ENCODE data around the gene ACYP1.
"Not testable (repeated sequence)": the region's sequence is repeated elsewhere in the genome, so short reads cannot be mapped to it uniquely, and the experiment has no call there.

The ACYP1 gene

GRCh38 chr14:75069121-75069810 lies 5.4 kb upstream of the ACYP1 start, which contains the start of gene ZC2HC1C:
Gene ZC2HC1C (plus strand): TSS chr14:75069641. CDS start chr14:75070574, 933 bp downstream.
- in situ Hi-C loops (cut with MboI; ENCODE audit: low sequenced_read_pairs): no loop called here

DNA sequence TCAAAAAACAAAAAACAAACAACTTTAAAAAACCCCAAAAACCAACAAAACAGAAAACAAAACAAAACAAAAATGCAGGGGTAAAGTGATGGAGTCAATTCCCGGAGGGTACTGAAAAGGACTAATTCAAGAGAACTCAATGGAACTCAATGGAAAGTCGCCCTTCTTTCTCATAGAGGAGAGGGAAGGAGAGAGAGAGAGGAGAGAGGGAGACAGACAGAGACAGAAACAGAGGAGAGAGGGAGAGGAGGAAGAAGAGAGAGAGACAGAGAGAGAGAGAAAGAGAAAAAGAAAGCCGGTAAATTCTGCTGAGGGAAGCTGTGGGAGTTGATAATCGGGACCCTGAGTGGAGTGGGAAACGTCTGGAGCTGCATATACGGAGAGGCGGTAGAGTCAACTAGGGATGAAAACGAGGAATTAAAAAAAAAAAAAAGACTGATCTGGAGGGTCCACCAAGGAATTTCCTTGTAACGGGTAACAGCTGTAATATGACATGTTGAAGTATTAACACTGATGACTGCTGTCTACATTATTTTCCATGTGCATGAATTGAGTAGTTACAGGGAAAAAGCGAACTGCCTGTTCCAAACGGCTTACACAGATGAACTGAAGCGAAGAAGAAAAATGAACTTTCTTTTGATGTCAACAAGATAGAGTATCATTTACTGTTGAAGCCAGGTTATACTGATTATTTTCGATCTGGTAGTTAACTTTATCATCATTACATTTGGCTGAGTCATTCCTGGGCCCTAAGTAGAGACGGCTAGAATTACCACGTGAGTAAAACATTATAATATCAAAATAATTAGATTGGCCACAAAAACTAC lies 4.7 kb upstream of the ACYP1 start:
- in situ Hi-C loops (cut with MboI; ENCODE audit: low sequenced_read_pairs): no loop called here

DNA sequence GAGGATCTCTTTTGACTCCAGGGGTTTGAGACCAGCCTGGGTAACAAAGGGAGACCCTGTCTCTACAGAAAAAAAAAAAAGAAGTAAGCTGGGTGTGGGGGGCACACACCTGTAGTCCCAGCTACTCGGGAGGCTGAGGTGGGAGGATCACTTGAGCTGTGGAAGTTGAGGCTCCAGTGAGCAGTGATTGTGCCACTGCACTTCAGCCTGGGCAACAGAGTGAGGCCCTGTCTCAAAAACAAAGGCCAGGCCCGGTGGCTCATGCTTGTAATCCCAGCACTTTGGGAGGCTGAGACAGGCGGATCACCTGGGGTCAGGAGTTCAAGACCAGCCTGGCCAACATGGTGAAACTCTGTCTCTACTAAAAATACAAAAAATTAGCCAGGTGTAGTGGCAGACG lies 3.9 kb upstream of the ACYP1 start:
- in situ Hi-C loops (cut with MboI; ENCODE audit: low sequenced_read_pairs): not testable (repeated sequence)

GRCh38 chr14:75067212-75067611 lies 3.4 kb upstream of the ACYP1 start:
- in situ Hi-C loops (cut with MboI; ENCODE audit: low sequenced_read_pairs): no loop called here

DNA sequence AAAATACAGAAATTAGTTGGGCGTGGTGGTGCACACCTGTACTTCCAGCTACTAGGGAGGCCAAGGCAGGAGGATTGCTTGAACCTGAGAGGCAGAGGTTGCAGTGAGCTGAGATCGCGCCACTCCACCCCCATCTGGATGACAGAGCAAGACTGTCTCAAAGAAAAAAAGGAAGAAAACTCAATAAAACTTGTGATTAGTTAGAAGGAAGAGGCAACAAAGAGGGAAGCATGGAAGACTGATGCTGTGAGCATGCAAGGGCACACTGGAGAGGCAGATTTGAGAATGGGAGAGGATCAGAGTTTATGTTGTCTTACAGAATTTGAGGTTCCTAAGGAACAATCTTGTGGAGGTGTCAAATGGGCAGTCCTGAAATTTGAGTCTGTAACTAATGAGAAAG lies 2.9 kb upstream of the ACYP1 start:
- in situ Hi-C loops (cut with MboI; ENCODE audit: low sequenced_read_pairs): no loop called here

GRCh38 chr14:75064205-75064567 lies 362 bp upstream of the ACYP1 start:
- in situ Hi-C loops (cut with MboI; ENCODE audit: low sequenced_read_pairs): no loop called here

DNA sequence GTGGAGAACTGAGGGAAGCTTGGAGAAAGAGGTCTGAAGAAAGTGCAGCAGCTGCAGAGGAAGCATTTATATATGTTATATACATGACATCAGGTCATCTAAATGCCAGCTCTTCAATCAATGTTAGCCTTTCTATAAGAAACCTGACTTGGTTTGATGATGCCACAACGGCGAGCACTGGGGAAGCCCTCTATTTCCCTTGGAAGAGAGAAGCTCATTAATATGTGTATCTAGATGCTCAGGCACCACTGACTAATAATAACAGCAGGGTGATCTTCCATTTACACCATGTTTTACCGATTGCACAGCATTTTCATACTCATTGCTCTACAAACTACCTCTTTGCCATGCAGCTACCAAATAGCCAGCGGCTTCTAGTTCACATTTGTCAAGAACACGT lies 811 bp downstream of the ACYP1 start:
- in situ Hi-C loops (cut with MboI; ENCODE audit: low sequenced_read_pairs): no loop called here

- in situ Hi-C loops (cut with MboI; ENCODE audit: low sequenced_read_pairs): no loop called here
Measured at GRCh38 chr14:75060420-75060819, 3.4 kb downstream of the ACYP1 start.

- in situ Hi-C loops (cut with MboI; ENCODE audit: low sequenced_read_pairs): no loop called here
Measured at GRCh38 chr14:75059642-75060041, 4.2 kb downstream of the ACYP1 start.

DNA sequence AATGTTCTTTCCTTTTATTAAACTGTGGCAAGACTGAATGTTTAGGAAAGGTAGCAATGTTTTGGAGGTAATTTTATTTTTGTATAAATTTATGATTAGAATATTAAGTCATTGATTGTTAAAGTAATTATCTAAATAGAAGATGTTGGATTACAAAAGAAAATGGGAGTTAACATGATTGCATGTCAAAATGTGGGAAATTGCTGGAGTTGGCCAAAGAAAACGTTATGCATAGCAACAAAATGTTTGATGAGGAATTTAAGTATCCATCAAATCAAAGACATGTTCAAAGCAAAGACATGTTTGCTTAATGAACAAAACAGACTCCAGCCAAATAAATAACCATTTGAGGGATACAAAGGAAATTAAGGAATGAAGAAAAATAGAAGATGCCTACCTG lies 9.4 kb downstream of the ACYP1 start:
- in situ Hi-C loops (cut with MboI; ENCODE audit: low sequenced_read_pairs): no loop called here

- in situ Hi-C loops (cut with MboI; ENCODE audit: low sequenced_read_pairs): no loop called here
Measured at GRCh38 chr14:75053396-75054291, 10.2 kb downstream of the ACYP1 start.

DNA sequence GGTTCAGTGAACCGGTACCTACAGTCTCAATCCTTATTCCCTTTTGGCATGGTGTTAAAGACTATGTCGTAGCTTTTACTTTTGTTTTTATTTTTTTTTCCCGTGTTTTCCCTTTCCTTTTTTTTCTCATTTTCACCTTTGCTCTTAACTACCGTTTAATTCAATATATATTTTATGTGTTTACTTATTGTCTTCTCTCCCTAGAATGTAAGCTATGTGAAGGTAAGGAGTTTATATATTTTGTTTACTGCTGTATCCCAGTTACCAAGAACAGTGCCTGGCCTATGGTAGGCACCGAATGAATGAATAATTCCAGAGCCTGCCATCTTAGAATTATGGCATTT lies 12.3 kb downstream of the ACYP1 start:
- in situ Hi-C loops (cut with MboI; ENCODE audit: low sequenced_read_pairs): no loop called here

GRCh38 chr14:75050852-75051555 lies 12.8 kb downstream of the ACYP1 start, which contains the start of gene MLH3:
Gene MLH3 (minus strand): TSS chr14:75051467. CDS start chr14:75049655, 1,812 bp downstream.
- in situ Hi-C loops (cut with MboI; ENCODE audit: low sequenced_read_pairs): no loop called here

DNA sequence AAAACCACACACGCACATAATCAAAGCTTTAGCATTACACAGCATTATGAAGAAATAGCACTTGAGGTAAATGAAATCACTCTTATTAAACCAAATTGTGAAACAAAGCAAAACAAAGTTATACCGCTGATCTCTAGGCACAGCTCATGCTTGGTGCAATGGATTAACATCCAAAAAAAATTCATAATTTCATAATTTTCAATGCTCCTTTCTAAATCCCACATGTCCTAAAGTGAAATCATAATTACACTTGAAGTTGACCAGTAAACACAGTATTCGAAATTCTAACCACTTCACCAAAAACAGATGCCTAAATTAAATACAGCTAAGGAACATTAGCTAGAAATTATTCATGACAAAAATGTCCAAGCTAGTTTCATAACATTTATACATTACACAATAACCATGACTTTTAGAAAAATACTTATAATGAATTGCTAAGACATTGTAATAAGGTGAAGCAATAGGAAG lies 14.1 kb downstream of the ACYP1 start:
- in situ Hi-C loops (cut with MboI; ENCODE audit: low sequenced_read_pairs): no loop called here

DNA sequence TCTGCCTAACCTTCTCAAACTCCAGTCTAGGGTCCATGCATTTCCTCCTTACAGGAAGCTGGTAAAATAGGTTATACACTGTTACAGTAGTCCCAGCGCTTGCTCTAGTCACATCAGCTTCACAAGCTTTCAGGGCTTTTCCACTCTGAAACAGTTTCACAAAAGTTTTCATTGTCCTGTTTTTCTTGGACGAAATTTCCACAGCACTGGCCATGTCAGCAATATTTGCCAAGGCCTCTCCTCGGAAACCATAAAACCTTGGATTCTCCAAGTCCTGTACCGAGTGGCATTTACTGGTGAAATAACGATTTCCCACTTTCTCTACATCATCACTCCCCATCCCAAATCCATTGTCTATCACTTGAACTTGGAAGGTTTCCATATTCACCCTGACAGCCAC lies 14.7 kb downstream of the ACYP1 start:
- in situ Hi-C loops (cut with MboI; ENCODE audit: low sequenced_read_pairs): no loop called here

DNA sequence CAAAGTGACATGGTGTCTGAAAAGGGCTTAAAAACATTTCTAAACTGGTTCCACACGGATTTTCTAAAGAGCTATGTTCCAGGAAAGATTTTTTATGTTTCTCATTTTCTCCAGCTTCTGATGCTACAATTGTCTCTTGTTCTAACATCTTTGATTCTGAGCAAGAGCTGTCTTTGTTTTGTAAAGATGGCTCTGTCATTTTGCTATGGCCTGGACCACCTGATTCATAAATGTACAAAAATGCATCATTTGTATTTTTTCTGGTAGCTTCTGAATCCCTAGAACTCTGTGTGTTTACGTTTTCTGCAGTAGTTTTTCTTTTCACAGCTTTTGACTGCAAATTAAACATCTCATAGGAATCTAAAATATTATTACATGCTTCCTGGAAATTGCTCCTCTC lies 15.7 kb downstream of the ACYP1 start:
- in situ Hi-C loops (cut with MboI; ENCODE audit: low sequenced_read_pairs): no loop called here

- in situ Hi-C loops (cut with MboI; ENCODE audit: low sequenced_read_pairs): no loop called here
Measured at GRCh38 chr14:75047506-75047905, 16.3 kb downstream of the ACYP1 start.

DNA sequence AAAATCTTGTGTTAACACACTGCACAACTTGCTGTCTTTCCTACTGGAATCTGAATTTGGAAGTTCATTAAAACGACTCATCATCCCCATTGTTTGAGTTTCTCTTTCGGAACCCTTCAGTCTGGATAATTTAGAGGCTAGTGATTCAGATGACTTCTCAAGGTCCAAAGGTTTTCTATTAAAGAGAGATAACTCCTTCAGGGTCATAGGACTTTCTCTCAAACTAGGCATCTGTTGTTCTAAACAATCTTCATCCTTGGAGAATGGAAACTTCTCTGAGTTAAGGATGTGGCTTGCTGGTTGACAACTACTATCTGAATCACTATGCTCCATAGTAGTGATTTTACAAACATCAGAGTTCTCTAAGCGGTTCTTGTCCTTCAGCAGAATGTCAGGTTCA lies 16.9 kb downstream of the ACYP1 start:
- in situ Hi-C loops (cut with MboI; ENCODE audit: low sequenced_read_pairs): no loop called here

GRCh38 chr14:75046275-75046674 lies 17.5 kb downstream of the ACYP1 start:
- in situ Hi-C loops (cut with MboI; ENCODE audit: low sequenced_read_pairs): no loop called here

GRCh38 chr14:75044752-75045151 lies 19.1 kb downstream of the ACYP1 start:
- in situ Hi-C loops (cut with MboI; ENCODE audit: low sequenced_read_pairs): no loop called here

- in situ Hi-C loops (cut with MboI; ENCODE audit: low sequenced_read_pairs): no loop called here
Measured at GRCh38 chr14:75044322-75044721, 19.5 kb downstream of the ACYP1 start.

All from hTERT RPE-1 (cell line).